NCI-H1417 treated with DMSO at 0.1 percent for 48 hours (cell line): ENCODE measurements around the gene BLOC1S2.
"Not testable (repeated sequence)": the region's sequence is repeated elsewhere in the genome, so short reads cannot be mapped to it uniquely, and the experiment has no call there.

Experiments used
- DNase-seq: peaks from one replicate; lab custom pipeline; 2025; lab: John Stamatoyannopoulos, UW

BLOC1S2 gene

GRCh38 chr10:100291356-100291755, 4.9 kb upstream of the BLOC1S2 start:
- no peak for DNase-seq

GRCh38 chr10:100289641-100290040, 3.2 kb upstream of the BLOC1S2 start:
- DNase-seq, result no peak

- DNase-seq, result no peak
These were observed 1.7 kb upstream of the BLOC1S2 start for GRCh38 chr10:100288196-100288595.

- no peak for DNase-seq
These were observed 1.3 kb upstream of the BLOC1S2 start for GRCh38 chr10:100287756-100288155.

- DNase-seq, result not testable (repeated sequence)
These were observed 1.2 kb downstream of the BLOC1S2 start for GRCh38 chr10:100285326-100285725.

- no peak for DNase-seq
These were observed 3.6 kb downstream of the BLOC1S2 start for GRCh38 chr10:100282907-100283306.

GRCh38 chr10:100276971-100277370, 9.5 kb downstream of the BLOC1S2 start:
- DNase-seq, result not testable (repeated sequence)

- peak; percentile 38 for DNase-seq
These were observed 19.0 kb downstream of the BLOC1S2 start, which contains the start of gene CWF19L1 for GRCh38 chr10:100267239-100268104. Gene CWF19L1, minus strand, starts transcription at chr10:100267638. Its CDS starts 45 bp downstream, at chr10:100267593.

GRCh38 chr10:100265821-100266485, 20.5 kb downstream of the BLOC1S2 start:
- no peak for DNase-seq

- DNase-seq, result no peak
These were observed 32.3 kb downstream of the BLOC1S2 start for GRCh38 chr10:100254191-100254590.

- no peak for DNase-seq
These were observed 33.4 kb downstream of the BLOC1S2 start for GRCh38 chr10:100253041-100253440.

GRCh38 chr10:100248820-100249219, 37.7 kb downstream of the BLOC1S2 start:
- no peak for DNase-seq

GRCh38 chr10:100245484-100246220, 40.8 kb downstream of the BLOC1S2 start:
- no peak for DNase-seq

- no peak for DNase-seq
These were observed 46.6 kb downstream of the BLOC1S2 start for GRCh38 chr10:100239851-100240250.

- DNase-seq, result no peak
These were observed 48.1 kb downstream of the BLOC1S2 start for GRCh38 chr10:100238429-100238828.

- DNase-seq, result no peak
These were observed 54.4 kb downstream of the BLOC1S2 start for GRCh38 chr10:100232101-100232500.

- DNase-seq, result no peak
These were observed 56.6 kb downstream of the BLOC1S2 start for GRCh38 chr10:100229819-100230422.

GRCh38 chr10:100223879-100224278, 62.6 kb downstream of the BLOC1S2 start:
- no peak for DNase-seq
